ENCODE measurements around the gene LITAF. TPM values are rescaled to one million over a fixed set of nuclear protein-coding genes. Genes with fewer than 3 reads are reported as not detected.

The LITAF gene
- total RNA-seq, 1 experiment from 2014 or later: 84.2 TPM

DNA sequence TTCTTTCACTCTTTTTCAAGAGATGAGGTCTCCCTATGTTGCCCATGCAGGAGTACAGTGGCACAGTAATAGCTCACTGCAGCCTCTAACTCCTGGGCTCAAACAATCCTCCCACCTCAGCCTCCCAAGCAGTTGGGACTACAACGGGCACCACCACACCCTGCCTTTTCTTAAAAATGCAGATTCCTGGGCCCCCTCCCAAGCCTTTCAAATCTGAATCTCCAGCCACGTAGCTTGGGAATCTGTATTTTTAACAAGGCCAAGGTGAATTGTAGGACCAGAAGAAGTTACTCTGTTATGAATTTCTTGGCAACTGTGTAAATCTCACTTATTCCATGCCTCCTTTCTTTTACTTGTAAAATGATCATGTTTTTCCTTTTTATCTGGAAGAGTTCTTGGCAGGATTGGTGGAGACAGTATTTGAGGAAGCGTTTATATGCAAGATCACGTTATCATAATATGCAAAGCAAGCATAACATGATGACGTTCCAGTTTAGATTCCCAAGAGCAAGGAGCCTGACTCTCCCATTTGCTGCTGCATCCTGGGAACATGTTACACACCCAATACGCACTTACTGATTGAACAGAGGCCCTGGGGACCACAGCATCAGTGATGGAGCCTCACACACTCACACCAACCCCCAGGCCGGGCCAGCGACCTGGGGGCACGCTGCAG lies 44.5 kb downstream of the LITAF start:
- RAD21 ChIA-PET (ENCODE audit: low non-redundant PET in 1 of 2, low total read pairs in 2 of 2, uncharacterized antibody in 2 of 2, unreplicated experiment in 2 of 2): no interaction called here
- no peaks in the 10 kb centered on the region for H3K27me3 ChIP-seq (ENCODE audit: insufficient read depth, low read length)
- CTCF ChIA-PET: no interaction called here

More for the DNA sequence above, 44.5 kb downstream of the LITAF start:
- H3K27ac ChIP-seq (ENCODE audit: low read depth, low read length): no peak overlapping the region
- POLR2A ChIA-PET: no interaction called here
- DNase-seq (ENCODE audit: low read depth, low spot score): no peak
- H2AFZ ChIP-seq (ENCODE audit: low read depth, low read length, poor library complexity, severe bottlenecking): no peak overlapping the region
- H3K9ac ChIP-seq (ENCODE audit: low read length): no peak overlapping the region
- TF ChIP-seq ELF1 (IDR thresholded peaks at IDR 0.05; ENCODE audit: borderline replicate concordance, low read depth): no peak
- TF ChIP-seq, protein P1, sequence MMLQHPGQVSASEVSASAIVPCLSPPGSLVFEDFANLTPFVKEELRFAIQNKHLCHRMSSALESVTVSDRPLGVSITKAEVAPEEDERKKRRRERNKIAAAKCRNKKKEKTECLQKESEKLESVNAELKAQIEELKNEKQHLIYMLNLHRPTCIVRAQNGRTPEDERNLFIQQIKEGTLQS (IDR thresholded peaks at IDR 0.05): no peak
- no peak for TF ChIP-seq POLR2A (IDR thresholded peaks at IDR 0.05; ENCODE audit: borderline replicate concordance, extremely low read depth, insufficient read depth, insufficient read length)
- TF ChIP-seq TCF7L2 (IDR thresholded peaks at IDR 0.05; ENCODE audit: borderline replicate concordance, extremely low read depth, insufficient read depth, insufficient read length): no peak
- no peak for TF ChIP-seq RAD21 (IDR thresholded peaks at IDR 0.05; ENCODE audit: low read depth)
- TF ChIP-seq ZNF274 (IDR thresholded peaks at IDR 0.05; ENCODE audit: low read depth, low read length): no peak
- no peak for TF ChIP-seq JUND (IDR thresholded peaks at IDR 0.05)
- TF ChIP-seq POLR2AphosphoS5 (IDR thresholded peaks at IDR 0.05; ENCODE audit: low read depth, low read length): no peak
- TF ChIP-seq CBX3 (IDR thresholded peaks at IDR 0.05; ENCODE audit: low read depth): no peak
- TF ChIP-seq SRF (IDR thresholded peaks at IDR 0.05; ENCODE audit: low read depth): no peak
- no peak for TF ChIP-seq SIN3A (IDR thresholded peaks at IDR 0.05; ENCODE audit: low read depth)
- no peak for TF ChIP-seq MAX (IDR thresholded peaks at IDR 0.05)
- TF ChIP-seq, protein P2, sequence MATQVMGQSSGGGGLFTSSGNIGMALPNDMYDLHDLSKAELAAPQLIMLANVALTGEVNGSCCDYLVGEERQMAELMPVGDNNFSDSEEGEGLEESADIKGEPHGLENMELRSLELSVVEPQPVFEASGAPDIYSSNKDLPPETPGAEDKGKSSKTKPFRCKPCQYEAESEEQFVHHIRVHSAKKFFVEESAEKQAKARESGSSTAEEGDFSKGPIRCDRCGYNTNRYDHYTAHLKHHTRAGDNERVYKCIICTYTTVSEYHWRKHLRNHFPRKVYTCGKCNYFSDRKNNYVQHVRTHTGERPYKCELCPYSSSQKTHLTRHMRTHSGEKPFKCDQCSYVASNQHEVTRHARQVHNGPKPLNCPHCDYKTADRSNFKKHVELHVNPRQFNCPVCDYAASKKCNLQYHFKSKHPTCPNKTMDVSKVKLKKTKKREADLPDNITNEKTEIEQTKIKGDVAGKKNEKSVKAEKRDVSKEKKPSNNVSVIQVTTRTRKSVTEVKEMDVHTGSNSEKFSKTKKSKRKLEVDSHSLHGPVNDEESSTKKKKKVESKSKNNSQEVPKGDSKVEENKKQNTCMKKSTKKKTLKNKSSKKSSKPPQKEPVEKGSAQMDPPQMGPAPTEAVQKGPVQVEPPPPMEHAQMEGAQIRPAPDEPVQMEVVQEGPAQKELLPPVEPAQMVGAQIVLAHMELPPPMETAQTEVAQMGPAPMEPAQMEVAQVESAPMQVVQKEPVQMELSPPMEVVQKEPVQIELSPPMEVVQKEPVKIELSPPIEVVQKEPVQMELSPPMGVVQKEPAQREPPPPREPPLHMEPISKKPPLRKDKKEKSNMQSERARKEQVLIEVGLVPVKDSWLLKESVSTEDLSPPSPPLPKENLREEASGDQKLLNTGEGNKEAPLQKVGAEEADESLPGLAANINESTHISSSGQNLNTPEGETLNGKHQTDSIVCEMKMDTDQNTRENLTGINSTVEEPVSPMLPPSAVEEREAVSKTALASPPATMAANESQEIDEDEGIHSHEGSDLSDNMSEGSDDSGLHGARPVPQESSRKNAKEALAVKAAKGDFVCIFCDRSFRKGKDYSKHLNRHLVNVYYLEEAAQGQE (IDR thresholded peaks at IDR 0.05; ENCODE audit: low read depth): no peak
- no peak for TF ChIP-seq YY1 (IDR thresholded peaks at IDR 0.05; ENCODE audit: extremely low read depth, insufficient replicate concordance, low read depth, low read length)
- TF ChIP-seq ZFX (IDR thresholded peaks at IDR 0.05): no peak
- no peak for TF ChIP-seq EGR1 (IDR thresholded peaks at IDR 0.05; ENCODE audit: low read depth)
- TF ChIP-seq ZBTB33 (IDR thresholded peaks at IDR 0.05; ENCODE audit: extremely low read depth, insufficient replicate concordance, low read length): no peak
- TF ChIP-seq CEBPB (IDR thresholded peaks at IDR 0.05; ENCODE audit: low read depth): no peak
- TF ChIP-seq EZH2 (IDR thresholded peaks at IDR 0.05): no peak
- no peak for TF ChIP-seq CTCF (IDR thresholded peaks at IDR 0.05 in 2 of 3, conservative IDR thresholded peaks at IDR 0.05 in 1 of 3; ENCODE audit: borderline replicate concordance in 1 of 3, insufficient read depth in 1 of 3, low read depth in 2 of 3, low read length in 2 of 3)
- BruUV-seq (replicated peaks): no TSS peak
- no peaks in the 10 kb centered on the region for H3K9me3 ChIP-seq (ENCODE audit: control insufficient read depth in 1 of 2, insufficient read depth in 1 of 2, low read depth in 1 of 2, low read length in 2 of 2)
- H3K4me2 ChIP-seq (ENCODE audit: low read length): no peak overlapping the region
- peaks cover 0 to 5% of the 10 kb centered on the region in 2 experiments; a peak in 1 of 4 replicates for H3K4me1 ChIP-seq (ENCODE audit: control insufficient read depth in 1 of 2, insufficient read depth in 2 of 2, low read length in 2 of 2)
- H3K79me2 ChIP-seq (ENCODE audit: insufficient read depth, low read length): no peaks in the 10 kb centered on the region
- no peaks in the 10 kb centered on the region for H3K9me2 ChIP-seq (ENCODE audit: insufficient read depth)
- no peak for ATAC-seq
- peaks cover 0 to 2% of the 10 kb centered on the region in 2 experiments; a peak in 1 of 4 replicates for H3K36me3 ChIP-seq (ENCODE audit: control insufficient read depth in 1 of 2, insufficient read depth in 2 of 2, low read length in 2 of 2)
- intact Hi-C loops (cut with micrococcal nuclease): no loop called here
- H3K4me3 ChIP-seq (replicated peaks in 1 of 2; ENCODE audit: low read depth in 1 of 2, low read length in 2 of 2): no peak overlapping the region
- H4K20me1 ChIP-seq (ENCODE audit: insufficient read depth): no peaks in the 10 kb centered on the region

Data from HCT116 (cell line).